Measurements from ENCODE around the gene NFAM1. TPM values are rescaled to one million over a fixed set of nuclear protein-coding genes. Genes with fewer than 3 reads are reported as not detected.

NFAM1 gene
- total RNA-seq, 1 experiment from 2014 or later, result not detected

DNA sequence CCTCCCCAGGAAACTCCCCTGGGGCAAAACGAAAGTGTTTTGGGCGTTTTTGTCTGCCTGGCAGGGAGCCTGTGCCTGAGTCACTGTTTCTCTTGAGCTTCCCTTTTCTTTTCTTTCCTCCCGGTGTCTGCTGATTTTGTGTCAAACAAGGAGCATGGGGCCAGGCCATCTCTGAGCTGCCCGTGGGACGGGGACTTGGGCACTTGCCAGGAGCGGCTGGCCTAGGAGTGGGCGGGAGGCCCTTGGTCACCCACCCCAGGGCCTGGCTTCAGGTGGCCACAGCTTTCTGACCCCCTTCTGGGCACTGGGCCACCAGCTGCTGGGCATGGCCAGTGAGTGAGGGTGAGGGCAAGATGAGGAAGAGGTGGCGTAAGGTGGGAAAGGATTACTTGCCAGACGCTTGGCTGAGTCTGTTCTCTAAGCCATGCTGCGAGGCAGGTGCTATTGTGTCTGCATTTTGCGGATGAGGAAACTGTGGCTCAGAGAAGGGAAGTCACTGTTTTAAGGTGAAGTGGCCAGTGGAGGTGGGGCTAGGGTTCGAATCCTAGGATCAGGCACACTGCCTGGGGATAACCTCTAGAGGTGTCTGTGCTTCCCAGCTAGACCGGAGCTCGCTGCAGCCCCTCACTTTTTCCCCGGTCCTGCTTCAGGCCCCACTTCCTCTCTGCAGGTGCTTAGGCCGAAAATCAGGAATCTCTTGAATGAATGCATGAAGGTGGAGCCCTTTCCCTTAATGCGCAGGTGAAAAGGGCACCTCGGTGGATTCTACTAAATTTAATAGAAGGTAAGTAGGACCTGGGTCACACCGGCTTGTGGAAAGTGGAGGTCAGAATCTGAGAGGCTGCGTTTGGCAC, 7.8 kb upstream of the NFAM1 start:
- no peak for DNase-seq (ENCODE audit: low read depth)

DNA sequence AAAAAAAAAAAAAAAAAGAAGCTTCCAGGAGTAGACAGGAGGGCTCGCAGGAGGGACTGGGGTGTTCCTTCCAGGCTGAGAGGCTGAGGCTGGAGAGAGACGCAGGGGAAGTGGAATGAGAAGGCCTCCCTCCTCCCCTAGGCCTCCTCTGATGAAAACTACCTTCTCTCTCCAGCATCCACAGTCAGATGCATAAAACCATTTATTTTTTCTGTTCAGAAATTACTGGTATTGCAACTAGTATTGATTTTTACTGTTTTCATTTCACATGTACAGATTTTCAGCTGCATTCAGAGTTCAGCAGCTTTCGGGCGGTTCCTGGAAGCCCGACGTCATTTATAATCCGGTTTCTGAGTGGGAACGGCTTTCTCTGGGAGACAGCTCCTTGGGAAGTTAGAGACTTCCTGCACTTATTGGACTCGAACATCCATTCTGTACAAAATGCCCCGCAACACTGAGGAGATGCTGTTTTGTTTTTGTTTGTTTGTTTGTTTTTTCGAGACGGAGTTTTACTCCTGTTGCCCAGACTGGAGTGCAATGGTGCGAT, 6.9 kb upstream of the NFAM1 start:
- DNase-seq (ENCODE audit: low read depth), result no peak

DNA sequence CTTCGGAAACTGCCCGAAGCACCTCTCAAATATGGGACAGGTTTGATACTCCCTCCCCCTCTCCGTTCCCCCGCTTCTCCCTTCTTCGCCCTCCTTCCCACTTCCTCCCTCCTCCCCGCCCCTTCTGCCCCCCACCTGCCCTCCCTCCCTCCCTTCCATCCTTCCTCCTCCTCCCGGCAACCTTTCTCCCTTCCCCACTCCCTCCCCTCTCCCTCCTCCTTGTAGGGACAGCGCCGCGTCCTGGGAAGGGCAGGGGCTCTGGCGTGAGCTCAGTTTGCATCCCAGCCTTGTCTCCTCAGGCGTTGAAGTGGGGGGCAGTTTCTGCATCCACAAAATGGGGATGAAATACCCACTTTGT, 6.1 kb upstream of the NFAM1 start:
- DNase-seq (ENCODE audit: low read depth), result no peak

DNA sequence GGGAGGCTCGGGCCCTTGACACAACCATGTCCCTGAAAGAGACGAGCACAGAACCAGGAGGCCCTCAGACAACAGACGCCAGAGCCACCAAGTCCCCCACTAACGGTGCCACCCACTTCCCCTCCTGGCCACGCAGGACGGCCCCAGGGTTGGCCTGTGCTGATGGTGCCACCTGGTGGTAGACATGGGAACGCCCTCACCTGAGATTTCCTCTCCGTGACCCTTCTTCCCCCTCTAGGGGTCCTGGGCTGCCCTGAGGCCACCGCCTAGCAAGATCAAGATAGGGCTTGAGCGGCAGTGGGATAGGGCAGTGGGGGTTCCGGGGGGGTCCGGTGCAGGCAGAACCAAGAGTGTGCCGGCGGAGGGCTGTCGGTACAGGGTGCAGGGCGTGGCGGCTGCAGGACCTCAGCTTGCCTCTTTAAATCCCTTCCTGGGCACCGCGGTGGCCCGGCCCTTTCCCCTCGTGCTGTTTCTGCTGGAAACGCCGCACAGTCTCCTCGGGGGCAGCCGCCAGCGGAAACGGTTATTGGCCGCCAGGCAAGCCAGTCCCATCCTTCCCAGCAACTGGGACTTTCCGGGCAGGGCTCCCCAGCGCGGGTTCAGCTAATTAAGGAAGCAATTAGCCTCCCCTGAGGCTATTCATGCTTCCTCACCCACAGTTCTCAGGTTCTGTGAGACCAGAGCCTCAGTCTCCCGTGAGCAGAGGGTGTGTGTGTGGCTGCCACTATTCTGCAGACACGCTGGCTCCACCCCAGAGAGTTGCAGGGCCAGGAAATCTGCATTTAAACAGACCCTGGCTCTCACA, 5.5 kb upstream of the NFAM1 start:
- peak; percentile 60 for DNase-seq (ENCODE audit: low read depth)

DNA sequence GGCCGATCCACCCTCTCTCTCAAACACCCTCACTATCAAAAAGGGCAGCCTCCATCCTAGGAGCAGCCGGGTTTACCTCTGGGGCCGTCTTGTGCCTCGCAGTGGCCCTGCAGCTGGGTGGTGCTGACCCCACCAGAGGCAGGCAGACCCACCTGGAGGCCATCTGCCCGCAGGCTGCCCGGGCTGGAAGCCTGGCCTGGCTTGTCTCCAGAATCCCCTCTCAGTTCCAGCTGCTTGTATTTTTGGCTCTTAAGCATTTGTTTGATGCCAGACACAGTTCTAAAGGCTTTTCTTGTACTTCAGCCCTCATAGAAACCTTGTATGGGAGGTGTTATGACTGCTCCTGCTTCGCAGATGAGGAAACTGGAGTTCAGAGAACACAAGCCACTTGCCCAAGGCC, 4.2 kb upstream of the NFAM1 start:
- no peak for DNase-seq (ENCODE audit: low read depth)

DNA sequence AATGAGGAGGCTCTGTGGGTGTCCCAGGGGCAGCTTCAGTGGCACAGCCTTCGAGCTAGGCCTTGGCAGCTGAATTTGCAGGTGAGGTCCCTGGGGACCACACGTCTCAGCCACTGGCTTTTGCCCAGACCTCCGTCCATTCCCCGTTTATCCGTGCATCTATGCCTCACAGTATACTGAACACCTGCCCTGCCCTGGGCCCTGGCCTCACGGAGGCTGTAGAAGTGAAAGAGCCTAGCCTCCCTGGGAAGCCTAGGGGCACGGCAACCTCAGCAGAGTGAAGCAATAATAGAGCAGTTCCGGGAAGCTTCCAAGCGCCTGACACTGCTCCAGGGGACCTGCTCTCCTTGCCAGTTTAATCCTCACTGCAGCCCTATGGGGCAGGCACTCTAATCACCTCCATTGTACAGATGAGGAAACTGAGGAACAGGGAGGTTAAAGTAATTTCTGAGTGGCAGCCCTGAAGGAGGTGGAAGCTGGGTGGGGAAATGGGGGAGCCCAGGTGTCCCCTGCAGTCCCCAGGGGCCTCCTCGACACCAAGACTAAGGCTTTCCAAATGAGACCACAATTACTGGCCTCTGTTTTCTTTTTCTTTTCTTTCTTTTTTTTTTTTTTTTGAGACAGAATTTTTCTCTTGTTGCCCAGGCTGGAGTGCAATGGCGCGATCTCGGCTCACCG, 2.7 kb upstream of the NFAM1 start:
- DNase-seq (ENCODE audit: low read depth), result no peak

DNA sequence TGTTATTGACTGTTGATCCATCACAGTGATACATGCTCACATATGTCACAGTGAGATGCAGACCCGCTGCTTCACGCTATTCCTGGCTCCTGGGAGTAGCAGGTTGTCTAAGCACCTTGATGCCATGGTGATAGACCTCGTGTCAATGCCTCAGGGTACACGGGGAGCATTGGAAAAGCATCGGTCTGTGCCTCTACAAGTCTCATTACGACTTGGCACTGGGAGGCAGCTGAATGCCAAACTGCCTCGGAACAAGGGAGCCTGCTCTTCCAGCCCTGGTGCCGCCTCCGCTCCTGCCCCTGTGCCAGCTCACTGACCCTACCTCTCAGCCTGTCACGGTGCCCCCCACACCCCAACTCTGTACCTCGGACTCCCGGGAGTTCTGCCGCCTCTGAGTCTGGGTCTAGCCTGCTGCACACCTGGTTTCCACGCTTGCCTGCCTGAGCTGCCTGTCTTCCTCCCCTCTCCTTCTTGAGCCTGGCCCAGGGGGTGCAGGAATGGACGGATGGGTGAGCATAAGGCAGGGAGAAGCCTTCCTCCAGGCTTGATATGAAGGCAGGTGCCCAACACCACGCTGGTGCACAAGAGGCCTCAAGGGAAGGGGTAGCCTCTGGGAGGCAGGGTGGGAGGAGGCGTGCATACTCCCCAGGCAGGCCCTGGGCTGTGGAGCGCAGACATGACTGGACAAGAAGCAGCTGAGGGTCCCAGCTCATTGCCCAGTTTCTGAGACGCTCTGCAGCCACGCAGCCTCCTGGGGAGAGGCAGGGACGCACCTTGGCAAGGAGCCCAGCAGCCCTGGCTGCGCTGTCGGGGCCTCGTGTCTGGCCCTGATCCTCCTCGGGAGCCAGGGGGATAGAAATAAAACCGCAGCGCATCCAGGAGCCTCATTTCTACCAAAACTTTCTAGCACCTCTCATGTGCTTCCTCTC, 1.8 kb upstream of the NFAM1 start:
- DNase-seq (ENCODE audit: low read depth), result no peak

DNA sequence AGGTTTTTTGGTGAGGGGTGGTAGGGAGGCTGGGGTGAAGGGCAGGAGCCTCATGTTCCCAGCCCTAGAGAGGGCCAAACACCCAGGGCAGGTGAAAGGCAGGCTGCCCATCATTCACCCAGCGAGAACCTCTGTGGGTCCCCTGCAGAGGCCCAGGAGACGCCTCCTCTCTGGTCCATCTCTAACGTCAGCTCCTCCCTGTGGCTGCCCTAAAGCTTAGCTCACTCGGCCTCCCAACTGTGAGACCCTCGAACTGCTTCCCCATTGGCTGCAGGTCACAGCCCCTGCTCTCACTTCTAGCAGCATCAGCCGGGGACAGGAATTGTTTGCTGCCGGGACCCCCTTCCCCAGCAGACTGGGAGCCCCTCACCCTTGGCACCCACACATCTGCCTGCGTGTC, 615 bp upstream of the NFAM1 start:
- DNase-seq (ENCODE audit: low read depth), result no peak

DNA sequence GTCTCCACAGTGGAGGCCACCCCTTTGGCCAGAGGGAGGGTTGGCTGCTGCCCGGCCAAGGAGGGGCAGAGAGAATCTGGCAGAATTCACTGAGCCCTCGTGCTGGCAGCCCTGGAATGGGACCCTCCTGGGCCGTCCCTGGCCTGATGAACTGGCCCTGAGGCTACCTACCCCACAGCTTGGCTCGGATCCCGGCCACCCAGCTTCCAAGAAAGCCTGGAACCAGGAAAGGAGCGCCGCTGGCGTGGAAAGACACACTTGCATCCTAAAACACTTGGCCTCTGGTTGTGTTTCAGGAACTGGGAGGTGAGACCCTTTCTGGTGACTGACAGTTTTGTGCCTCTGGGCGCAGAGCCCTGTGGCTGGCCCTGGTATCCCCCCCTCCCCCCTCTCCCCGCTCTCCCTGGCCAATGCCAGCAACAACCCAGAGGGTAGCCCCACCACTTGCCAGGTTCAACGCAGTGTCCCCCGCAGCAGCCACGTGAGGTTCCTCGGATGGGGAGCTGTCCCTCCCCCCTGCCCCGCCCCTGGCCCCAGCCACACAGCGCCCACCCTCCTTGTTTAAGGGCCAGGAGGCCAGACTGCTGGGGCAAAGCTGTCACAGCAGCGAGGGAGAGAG, 693 bp downstream of the NFAM1 start:
- no peak for DNase-seq (ENCODE audit: low read depth)

DNA sequence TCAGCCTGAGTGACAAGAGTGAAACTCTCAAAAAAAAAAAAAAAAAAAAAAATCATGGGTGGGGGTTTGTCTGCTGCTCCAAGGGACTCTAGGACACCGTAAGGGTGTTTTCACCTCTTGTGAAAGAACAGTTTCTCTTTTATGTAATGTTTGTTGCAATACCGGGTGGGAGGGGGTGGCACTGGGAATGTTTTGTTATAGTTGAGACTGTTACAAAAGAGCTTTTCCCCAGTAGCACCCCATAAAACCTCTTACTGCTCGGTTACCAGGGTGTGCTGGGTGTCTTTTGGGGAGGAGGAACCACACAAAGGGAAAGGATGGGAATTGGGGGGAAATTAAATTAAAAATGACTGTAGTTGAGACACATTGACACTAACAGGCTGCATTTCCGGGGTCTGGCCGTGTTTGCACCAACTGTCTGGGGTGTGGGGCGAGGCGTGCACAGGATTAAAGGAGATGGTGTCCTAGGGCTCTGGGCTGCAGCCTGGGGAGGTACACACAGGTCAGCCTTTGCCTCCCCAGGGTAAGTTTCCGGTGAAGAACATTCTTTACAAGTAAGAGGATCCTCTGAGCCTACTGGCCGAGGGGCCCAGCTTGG, 1.6 kb downstream of the NFAM1 start:
- DNase-seq (ENCODE audit: low read depth), result no peak

DNA sequence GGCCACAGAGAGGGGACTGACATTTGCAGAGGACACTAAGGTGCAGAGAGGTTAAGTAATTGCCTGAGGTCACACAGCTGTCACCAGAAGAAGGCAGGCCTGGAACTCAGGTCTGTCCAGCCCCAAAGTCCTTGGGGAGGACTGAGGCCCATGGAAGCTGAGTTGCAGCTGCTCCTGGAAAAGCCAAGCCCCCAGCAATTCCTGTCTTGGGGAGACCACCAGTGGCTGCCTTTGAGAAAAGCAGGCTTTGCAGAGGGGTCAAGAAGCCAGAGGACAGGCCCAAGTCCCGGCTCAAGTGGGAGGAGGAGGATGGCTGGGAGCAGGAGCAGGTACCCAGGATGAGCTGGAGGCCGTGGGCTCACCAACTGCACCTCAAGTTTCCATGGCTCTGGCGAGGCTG, 3.4 kb downstream of the NFAM1 start:
- no peak for DNase-seq (ENCODE audit: low read depth)

DNA sequence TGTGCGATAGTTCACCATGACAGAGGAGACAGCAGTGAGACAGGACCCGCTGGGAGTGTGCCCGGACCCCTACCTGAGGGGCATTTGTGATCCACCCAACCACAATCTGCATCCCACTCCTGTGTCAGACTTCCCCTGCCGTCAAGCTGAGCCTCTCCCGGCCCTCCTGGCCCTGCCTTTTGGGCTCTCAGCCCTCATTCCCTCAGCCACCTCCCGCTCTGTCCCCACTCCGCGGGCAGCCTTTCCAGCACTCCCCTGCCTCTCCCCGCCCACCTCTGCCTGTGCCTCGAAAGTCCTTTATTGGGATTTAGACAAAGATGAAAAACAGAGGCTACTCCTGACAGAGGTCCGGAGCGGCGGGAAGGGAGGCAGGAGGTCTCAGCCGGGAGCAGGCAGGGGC, 4.2 kb downstream of the NFAM1 start:
- no peak for DNase-seq (ENCODE audit: low read depth)

DNA sequence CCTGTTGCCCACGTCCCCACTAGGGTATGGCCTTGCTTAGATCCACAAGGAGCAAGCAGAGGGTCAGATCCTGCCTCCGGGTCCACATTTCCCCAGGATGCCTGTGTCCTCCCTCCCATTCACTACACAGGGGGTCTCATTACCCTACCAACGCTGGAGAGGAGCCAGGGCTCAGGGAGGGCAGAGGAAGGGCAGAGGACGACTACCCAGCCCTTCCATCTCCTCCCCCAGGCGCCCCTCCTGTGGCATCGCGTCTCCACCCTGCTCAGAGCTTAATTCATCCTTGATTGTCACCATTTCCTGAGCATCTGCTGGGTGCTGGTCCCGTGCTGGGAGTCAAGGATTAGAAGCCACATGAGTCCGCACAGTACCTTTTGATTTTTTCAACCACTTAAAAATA, 5.0 kb downstream of the NFAM1 start:
- DNase-seq (ENCODE audit: low read depth), result no peak

DNA sequence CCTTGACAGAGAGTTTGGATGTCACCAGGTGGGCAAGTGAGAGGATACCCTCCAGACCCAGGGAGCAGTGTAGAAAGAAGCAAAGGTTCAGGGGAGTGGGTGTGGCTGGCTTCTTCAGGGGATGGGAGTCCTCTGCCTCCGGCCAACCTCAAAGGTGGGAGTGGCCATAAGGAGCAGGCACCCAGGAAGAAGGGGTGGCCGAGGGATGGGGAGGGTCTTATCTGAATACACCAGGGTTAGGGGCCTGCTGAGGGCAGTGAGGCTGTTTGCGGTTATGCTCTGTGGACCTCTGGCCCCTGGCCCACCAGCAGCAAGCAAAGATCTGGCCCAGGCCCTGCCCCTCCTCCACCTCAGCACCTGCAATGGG, 6.2 kb downstream of the NFAM1 start:
- DNase-seq (ENCODE audit: low read depth), result no peak

DNA sequence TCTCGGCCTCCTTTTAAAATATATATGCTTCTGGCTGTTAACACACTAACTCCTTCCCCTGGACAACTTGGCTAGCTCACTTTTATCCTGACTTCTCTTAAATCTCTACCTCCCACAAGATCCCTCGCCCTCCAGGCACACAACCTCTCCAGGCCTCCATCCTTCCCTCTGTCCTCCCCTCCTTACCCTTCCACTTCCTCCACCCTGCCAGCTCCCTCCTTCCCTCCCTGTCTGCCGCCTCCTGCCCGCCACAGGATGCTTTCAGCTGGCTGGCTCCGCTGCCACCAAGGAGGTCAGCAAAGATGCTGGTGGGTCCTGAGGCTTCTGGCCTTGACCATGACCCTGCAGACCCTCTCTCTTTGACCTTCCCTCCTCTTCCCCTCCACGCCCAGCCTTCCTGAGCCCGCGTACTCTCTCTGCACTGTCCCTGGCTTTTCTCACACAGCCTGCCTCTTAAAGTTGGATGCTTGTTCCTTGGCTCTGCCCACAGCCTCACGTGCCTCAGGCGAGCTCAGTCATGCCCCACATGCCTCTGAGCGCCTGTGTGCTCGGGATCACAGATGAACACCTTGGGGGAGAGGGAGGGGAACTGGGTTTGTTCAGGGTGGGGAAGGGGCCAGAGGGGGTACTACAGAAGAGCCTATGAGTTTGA, 6.7 kb downstream of the NFAM1 start:
- DNase-seq (ENCODE audit: low read depth), result no peak

DNA sequence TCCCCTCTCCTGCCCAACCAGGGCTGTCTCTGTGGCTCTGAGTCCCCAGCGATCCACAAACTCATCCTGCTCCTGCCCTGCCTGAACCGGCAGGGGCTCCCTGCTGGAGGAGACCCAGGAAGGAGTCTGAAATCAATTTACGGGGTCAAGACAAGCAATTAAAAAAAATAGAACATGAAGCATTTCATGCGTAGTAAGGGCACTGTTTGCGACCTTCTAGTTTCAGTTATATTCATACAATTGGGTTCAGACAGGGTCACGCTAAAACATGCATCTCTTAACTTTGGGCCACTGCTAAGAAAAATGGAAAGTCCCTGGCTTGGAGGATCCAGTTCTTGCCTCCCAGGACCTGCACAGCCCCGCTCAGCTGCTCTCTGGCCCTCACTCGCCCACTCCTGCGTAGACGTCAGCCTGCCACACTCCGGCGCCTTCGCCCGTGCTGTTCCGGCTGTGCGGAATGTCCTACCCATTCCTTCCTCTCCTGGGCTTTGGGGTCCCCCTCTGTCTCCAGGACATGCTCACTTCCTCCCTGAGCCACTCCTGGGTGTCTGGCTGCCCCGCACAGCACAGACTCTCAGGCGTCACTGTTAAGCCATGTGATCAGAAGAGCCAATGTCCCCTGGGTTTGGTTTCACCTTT, 12.8 kb downstream of the NFAM1 start:
- DNase-seq (ENCODE audit: low read depth), result no peak

DNA sequence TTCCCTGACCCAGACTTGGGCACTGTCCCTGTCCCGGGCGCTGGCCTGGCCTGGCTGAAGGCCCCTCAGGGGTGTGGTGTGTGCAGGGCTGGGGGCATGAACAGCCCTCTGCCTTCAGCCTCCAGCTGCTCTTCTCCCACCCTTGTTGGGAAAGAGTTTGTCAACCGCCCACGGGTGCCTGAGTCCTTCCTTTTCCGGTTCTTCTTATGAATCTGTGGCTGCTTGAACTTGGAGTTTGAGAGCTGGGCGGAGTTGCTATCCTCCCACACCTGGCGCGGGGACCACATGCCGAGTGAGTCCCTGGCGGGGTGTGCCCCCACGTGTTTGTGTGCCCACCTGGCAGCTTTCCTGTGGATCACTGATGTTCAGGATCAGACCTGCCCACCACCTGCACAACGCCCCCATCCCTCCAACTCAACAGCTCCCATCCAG, 13.4 kb downstream of the NFAM1 start:
- DNase-seq (ENCODE audit: low read depth), result no peak

DNA sequence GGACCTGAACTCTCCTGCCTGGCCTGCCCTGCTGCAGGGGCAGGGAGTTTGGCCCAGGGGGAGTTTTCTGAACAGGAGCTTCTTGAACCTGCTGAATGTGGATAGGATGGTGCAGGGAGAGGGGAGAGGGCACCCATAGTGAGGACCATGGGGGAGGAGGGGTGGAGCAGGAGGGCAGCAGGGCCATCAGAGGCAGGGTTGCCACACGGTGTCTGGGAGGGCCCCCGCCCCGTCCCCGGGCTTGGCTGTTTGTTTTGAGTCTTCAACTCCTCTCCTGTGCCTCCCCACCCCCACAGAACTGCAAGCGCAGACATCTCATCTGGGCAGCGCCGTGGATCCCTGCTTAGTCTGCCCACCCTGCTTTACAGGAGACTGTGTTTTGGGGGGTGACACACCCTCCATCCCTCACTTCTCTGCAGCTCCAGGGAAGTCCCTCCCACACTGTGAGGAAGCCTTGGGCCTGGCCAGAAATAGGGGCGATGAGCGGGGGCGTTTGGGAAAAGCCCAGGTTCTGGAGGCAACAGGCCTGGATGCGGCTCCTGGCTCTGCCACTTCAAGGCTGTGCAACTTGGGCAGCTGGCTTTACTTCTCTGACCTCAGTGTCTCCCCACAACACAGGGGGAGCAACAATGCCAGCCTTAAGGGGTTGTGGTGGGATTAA, 14.4 kb downstream of the NFAM1 start:
- DNase-seq (ENCODE audit: low read depth), result no peak

DNA sequence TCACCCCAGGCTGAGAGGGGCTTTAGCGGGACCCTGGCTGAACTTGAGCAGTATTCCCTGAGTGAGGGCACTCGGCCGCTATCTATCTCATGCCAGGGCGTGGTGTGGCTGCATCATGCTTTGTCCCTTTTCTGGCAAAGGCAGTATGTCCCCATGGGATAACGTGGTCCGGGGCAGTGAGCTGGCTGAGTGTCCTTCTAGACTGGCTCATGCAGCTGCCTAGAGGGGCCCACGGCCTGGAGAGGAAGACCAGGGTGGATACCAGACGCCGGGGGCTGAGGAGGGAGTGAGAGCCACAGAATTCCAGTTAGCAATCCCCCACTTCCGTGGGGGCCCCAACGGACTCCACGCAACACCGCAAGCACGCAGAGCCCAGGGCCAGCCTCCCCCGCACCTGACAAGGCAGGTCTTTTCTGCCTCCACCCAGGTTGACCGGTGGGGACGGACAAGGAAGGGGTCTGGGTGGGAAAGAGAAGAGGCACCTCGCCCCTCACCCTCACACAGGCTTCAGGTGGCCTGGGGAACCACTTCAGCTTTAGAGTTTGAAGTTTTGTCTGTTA, 15.5 kb downstream of the NFAM1 start:
- DNase-seq (ENCODE audit: low read depth), result no peak
